Glomerular visceral epithelial cell (primary cell): ENCODE results near the gene SLC38A10.
"Not testable (repeated sequence)": the region's sequence is repeated elsewhere in the genome, so short reads cannot be mapped to it uniquely, and the experiment has no call there.

Experiments used
- DNase-seq: peaks from one replicate; pipeline ENCODE4 v3.0.0-alpha.2; 2016; ENCODE audit errors: extremely low spot score

SLC38A10 gene

DNA sequence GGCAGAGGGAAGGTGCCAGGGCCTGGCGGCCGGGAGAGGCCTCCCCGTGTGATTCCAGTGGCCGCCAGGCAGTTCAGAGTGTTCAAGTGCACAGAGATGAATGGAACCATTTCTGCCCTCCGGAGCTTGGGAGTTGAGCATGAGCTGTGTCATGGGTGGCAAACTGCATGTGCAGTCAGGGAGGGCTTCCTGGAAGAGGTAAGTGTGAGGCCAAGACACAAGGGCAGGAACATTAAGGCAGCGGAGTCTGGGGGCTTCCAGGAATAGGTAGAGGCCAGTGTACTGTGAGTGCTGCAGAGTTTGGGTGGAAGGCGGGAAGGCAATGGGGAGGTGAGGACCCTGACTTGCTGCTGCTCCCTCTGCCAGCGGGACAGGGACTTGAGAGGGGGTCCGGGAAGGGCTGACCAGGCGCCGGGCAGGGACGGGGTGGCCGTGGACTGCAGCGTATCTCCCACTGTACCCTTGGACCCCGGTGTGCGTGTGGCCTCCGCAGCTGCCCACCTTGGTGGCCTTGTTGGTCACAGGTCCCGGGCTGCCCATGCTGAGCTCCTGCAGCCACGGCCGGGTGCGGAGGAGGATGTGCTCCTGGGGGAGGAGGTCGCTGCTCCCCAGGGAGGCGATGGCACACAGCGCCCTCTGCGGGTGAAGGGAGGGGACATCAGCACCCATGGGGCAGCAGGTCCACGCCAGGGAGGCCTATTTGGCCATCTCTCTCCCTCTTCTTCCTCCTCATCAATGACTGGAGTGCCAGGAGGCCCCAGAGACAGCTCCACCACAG, 64.9 kb downstream of the SLC38A10 start:
- DNase-seq: no peak

DNA sequence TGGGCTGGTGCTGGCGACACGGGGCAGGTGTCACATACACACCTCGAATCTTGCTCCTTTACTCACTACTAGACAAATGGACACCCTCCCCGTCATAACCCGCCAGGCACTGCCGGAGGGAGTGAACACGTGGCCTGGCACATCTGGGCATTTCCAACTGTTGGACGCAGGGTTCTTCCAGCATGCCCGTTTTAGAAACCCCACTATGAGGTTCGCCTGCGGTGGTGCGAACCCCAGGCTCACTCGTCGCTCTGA, 65.5 kb downstream of the SLC38A10 start:
- no peak for DNase-seq

DNA sequence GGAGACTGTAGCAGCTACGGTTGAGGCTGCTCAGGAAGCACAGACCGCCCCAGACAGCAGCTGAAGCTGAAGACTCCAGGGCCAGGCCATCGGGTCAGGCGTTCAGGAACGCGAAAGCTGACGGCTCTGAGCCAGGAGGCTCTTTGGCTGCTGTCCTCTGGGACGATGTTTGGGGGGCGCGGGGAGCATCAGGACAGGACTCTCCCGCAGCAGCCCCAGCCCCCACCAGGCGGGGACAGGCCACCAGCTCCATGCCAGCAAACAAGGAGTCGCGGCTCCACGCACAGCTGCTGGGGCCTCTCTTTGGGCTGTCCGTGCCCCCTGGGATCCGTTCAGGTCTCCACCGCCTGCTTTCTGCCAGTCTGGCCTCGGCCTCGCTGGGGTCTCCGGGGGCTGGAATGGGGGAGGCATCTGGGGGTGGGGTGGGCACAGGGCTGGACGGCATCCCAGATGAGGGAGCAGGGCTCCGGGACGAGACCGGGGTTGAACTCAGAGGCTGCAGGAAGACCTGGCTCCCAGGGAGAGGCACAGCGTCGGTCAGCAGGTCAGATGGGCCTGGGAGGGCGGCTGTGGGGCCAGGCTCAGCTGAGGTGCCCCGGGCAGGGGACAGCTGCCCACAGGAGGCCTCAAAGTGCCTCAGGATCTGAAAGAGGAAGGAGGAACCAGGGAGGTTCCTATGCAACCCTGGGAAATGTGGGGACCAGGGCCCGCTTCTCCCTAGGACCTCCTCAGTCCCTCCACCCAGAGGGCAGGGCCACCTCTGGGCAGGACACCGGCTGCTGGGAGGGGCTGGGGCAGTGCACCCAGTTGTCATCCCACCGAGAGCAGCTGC, 66.1 kb downstream of the SLC38A10 start:
- DNase-seq: no peak

DNA sequence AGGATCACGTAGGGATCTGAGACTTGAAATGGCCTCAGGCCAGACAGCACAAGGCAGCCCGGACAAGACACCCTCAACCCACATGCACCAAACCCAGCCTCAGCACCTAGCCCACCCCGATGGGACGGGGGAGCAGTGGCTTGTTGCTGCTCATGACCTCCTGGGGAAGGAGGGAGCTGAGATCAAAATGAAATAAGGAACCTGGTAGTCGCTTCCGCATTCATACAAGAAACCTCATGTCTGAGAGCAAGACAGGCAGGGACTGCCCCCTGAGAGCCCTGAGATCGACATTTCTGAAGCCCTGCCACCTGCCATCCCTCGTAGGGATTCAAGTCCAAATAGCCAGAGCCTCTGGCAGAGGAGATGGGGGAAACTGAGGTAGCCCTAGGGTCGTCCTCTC, 66.7 kb downstream of the SLC38A10 start:
- no peak for DNase-seq

DNA sequence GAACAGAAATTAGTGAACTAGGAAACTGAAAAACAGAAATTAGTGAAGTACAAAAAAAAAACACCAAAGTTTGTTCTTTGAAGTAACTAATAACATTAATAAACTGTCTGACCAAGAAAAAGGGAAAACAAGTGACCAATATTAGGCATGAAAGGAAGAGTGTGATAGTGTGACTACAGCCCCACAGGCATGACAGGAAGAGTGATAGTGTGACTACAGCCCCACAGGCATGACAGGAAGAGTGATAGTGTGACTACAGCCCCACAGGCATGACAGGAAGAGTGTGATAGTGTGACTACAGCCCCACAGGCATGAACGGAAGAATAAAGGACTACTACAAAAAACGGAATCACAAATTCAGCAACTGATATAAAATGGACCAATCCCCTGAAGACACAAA, 67.5 kb downstream of the SLC38A10 start:
- not testable (repeated sequence) for DNase-seq

DNA sequence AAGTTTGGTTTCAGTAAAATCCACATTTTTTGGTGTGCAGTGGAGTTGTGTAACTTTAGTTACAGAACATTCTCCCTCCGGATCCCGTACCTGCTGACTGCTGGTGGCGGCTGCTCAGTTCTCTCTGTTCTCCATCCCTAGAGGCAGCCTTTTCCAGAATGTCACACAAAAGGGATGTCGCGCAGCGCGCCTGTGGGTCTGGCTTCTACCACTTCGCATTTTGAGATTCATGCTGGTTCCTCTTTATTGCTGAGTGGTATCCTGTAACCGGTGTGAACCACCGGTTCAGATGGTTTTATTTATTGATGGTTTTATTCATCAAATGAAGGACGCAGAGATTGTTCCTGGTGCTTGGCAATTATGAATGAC, 71.4 kb downstream of the SLC38A10 start:
- DNase-seq: no peak

DNA sequence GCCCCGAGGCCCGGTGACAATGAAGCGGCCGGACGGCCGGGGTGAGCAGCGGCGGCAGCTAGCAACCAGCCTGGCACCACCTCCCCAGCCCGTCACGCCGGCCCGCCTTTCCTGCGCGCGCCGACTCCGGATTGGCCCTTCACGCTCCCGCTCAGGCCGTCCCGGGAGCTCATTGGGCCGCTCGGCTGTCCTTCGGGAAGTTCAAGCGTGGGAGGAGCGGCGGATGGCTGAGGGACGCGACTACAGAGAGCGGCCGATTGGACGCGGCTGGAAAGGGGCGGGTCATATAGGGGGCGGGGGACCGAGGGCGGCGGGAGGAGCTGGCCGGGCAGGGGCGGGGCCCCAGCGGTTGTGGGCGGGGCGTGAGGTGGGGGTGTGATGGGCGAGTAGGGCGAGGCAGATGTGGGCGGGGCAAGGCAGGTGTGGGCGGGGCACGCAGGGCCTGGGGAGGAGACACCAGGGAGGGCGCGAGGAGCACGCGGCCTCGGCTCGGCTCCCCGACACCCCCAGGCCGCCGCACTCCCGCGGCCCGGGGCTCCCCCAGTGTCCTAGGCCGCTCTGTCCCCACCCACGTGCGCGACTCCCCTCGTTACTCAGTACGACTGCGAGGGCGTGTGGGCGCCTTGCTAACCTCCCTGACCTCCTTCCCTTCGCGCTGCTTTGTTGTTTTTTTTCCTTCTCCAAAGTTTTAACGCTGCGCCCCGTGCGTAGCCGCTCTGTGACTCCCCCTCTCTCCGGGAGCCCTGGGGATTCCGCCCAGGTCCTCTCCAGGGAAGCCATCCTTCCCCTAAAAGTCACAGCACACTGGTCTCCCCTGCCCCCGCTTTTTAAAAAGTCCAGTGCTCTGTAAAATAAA, 72.0 kb downstream of the SLC38A10 start, which contains the start of gene CEP131:
CEP131 (minus strand) TSS at position 60 of the 856 bp plus-strand sequence. CDS start 2,909 bp downstream, outside the sequence.
- DNase-seq: peak; percentile 99

DNA sequence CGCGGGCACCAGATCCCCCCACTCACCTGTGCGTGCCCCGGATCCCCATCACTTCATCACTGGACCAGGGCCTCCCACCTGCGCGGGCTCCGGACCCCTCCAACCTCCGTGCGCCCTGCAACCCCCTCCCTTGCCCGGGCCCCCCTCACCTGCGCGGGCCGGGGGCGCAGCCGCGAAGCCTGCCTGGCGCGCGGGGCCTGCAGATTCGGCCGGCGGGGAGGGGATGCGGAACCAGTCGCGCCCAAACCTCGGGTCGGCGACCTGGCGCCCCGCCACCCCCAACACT, 72.5 kb downstream of the SLC38A10 start:
- no peak for DNase-seq

DNA sequence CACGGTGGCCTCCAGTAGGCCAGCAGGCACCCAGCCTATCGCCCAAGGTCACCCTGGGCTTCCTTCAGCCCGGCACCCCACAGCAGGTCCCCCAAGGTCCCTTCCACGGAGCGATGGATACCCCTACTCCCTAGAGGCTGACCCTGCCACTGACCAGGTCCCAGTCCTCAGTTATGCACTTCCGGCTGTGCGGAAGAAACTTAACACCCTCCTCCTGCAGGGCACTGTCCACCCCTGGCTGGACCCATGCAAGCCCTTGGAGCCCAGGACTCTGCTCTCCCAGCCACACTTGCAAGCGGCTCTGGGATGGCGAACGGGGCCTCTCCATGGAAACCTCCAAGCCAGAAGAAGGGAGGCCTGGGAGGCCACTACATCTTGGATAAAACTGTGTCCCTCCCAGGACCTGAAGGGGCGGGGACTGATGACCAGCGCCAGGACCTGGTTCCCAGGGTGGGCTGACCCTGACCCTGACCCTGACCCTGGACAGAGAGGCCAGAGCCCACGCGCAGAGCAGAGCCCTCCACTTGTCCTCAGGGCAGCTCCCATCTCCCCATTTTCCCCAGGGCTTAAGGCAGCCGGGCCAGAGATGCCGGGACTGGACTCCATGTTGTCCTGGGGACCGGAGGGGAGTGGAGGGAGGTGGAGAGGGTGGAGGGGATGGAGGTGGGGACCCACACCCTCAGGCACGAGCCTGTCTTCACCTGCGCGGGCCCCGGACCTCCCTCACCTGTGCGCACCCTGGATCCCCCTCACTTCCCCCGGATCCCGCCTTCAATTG, 73.1 kb downstream of the SLC38A10 start:
- DNase-seq: no peak

DNA sequence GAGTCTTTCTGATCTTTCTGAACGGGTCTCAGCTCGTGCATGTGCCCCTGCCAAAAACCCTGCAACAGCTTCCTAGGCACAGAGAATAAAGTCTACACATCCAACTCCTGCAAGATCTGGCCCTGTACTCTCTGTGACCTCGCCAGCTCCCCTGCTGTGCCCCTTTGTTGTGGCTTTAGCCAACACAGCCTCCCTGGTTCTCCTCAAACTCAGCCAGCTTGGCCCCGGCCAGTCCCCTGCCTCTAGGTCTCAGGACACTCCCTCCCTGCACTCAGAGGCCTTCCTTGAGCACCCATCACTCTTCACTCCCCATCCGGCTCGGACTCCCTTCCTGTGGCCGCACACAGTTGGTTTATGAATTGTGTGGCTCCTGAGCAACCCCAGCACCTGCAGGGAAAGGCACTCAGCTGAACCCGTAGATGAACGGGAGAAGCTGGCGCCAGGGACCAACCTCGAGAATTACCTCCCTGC, 73.7 kb downstream of the SLC38A10 start:
- no peak for DNase-seq

DNA sequence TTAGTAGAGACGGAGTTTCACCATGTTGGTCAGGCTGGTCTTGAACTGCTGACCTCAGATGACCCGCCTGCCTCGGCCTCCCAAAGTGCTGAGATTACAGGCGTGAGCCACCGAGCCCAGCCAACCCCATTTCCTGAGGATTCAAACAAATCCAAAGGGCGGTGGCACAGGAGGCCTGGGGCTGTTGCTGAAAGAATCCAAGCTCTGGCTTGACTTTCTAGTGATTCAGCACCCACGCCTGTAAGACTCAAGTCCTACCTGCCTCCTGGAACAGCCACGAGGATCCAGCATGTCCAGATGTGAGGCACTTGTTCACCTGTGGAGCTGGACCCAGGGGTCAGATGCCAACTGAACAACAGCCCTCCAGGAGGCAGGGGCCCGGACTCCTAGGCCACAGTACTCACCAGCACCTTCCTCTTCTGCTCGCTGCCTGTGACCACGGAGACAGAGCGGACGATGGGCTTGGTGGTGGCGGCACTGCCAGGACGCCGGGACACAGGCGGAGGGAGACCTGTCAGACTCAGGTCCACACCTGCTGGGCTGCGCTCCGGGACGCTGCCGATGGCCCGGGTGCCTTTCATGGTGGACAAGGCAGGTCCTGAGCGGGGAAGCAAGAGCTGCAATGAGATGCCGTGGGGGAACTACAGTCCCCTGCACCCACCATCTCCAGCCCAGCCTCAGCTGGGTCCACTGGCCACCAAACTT, 75.5 kb downstream of the SLC38A10 start:
- no peak for DNase-seq

DNA sequence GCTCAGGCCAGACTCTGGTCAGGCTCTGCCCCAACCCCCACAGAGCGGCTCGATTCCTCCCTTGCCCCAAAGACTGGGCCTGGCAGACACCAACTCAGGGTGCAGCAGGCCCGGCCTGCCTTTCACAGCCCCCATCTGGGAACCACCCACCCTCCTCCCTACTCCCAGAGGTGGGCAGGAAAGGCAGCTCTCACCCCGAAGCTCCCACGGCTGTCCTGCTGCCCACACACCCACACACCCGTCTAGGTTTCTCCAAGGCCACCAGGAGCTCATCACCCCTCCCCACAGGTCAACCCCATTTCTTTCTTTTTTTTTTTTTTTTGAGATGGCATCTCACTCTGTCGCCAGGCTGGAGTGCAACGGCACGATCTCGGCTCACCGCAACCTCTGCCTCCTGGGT, 76.1 kb downstream of the SLC38A10 start:
- no peak for DNase-seq

DNA sequence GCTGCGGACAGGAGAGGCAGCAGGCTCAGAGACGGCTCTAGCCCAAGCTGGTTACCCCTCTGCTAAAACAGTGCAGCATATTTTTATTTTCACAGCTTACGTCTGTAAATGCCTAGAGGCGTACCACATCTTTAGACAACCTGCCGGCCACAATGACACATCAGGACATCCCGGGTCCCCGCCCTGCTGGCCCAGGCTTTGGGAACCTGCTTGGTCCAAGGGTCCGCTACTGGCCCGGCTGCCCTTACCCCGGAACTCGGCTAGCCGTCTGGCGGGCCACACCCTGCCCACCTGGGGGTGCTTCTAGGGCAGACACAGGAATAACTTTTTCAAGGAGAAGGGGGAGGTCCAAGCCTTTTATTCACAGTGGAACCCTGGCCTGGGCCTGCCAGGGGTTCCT, 76.6 kb downstream of the SLC38A10 start:
- DNase-seq: no peak

DNA sequence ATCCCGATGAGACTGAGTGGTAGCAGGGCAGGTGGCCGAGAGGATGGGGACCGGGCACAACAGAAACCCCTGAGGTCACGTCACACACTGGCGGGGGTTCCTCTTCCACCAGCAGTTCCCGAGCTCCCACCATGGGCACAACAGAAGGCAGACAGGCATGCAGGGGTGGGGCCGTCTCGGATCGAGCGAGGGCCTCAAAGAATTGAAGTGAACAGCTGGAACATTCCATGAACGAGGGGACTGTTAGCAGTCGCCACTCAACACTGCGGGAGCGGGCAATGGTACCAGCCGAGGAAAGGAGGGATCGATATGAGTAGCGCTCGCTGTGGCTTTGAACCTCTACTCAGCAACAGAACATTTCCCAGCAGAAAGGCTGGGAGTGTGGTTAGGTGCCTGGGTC, 77.6 kb downstream of the SLC38A10 start:
- DNase-seq: no peak

DNA sequence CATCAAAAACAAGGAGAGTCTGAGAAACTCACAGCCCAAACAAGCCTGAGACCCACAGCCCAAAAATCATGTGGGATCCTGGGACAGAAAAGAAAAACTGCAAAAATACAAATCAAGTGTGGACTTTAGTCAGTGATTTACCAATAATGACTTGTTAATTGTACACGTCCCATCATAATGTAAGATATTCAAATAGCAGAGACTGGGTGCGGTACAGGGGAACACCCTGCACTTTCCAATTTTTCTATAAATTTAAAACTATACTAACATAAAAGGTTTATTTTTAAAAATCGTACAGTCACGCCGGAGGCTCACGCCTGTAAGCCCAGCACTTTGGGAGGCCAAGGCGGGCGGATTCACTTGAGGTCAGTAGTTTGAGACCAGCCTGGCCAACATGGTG, 81.1 kb downstream of the SLC38A10 start:
- no peak for DNase-seq

DNA sequence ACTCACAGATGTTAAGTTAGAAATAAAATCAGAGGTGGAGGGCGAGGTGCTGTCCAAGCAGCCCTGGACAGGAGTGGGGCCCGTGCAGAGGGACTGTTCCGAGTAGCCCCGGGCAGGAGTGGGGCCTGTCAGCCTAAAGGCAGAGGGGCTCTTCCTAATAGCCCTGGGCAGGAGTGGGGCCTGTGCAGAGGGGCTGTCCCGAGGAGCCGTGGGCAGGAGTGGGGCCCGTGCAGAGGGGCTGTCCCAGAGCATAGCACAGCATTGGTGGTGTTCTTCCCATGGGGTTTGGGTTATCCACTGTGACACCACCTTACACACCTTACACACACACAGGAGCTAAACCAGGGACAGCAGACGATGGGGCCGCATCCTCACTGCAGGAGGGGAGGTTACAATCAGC, 82.7 kb downstream of the SLC38A10 start:
- no peak for DNase-seq

DNA sequence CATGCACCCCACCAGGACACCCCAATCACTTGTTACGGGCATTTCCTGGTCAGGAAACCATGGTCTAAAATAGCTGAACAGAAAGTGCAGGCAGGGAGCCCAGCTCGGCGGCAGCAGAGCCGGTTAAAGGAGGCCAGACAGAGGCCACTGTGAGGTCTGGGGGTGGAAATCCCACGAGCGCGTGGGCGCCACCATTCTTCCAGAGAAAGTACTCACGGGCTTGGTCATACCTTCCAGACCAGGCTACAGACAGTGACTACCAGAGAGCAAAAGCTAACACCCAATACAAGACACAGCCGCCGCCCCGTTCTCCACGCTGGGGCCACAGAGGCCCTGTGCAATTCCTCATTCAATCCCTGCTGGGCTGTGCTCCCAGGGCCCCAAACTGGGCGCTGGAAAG, 84.2 kb downstream of the SLC38A10 start:
- no peak for DNase-seq

DNA sequence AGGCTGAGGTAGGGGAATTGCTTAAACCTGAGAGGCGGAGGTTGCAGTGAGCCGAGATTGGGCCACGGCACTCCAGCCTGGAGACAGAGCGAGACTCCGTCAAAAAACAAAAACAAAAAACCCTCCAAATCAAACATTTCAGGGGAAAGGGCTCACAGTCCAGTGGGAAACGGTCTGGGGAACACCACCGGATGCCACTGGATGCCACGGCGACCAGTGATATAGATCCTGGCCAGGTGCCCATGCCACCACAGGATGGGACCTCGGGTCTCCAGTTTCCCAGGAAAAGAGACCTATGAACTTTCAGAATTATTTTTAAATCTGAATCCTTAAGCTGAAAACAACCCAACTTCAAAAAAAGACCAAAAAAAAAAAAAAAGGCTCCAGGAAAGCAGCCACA, 84.6 kb downstream of the SLC38A10 start:
- DNase-seq: no peak

DNA sequence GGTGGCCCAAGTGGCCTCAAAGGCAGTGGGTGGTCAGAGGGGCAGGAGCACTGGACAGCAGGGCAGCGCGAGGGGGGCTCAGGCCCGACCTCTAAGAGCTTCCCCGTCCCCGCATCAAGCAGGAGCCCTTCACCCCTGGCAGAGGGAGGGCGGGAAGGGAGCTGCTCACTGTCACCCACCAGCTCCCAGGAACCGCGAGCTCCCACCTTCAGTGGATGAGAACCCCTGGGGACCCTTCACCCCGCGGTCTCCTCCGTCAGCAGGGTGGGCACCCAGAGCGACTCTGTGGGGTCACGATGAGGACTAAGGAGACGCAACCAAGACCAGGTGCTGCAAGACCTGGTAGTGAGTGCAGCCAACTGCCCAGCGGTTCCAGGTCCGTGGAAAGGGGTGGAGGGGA, 86.0 kb downstream of the SLC38A10 start:
- no peak for DNase-seq

DNA sequence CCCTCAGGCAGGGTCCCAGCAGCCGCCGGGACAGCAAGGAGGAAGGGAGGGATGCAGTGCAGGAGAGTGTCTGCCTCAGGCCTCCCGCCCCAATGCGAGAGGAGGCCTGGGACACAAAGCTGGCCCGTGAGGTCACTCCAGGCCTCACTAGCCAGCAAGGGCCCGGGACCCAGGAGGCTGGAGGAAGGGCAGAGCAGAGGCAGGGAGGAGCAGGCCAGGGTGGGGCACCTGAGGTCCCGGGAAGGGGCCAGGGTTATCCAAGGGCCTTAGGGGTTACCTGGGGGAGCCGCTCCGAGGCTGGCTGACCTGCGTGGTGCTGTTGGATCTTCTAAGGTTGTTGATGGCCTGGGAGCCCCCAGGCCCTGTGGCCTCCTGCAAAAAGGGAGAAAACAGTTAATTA, 86.5 kb downstream of the SLC38A10 start:
- DNase-seq: no peak
